Activated naive CD8-positive, alpha-beta T cell treated with anti-CD3 and anti-CD28 coated beads, Interleukin-2, amount 50 U/mL, for 24 hours (primary cell): ENCODE results near the gene TMEM139.
"Not testable (repeated sequence)": the region's sequence is repeated elsewhere in the genome, so short reads cannot be mapped to it uniquely, and the experiment has no call there.

Experiments
- ATAC-seq: fragments of 150-1000 bp; cut with Tn5 transposase; one replicate; pipeline ENCODE4 v1.10.0; 2021
- DNase-seq: peaks from one replicate; pipeline ENCODE4 v3.0.0; 2021
- H3K27ac Mint-ChIP-seq: one replicate; pipeline ENCODE4 v1.8.0; 2021; ENCODE audit warnings: mild to moderate bottlenecking, mixed read lengths
- H3K27me3 Mint-ChIP-seq: one replicate; pipeline ENCODE4 v1.8.0; 2021; ENCODE audit warnings: mixed read lengths
- H3K36me3 Mint-ChIP-seq: one replicate; pipeline ENCODE4 v1.8.0; 2021; ENCODE audit warnings: low read depth, mixed read lengths
- H3K4me1 Mint-ChIP-seq: one replicate; pipeline ENCODE4 v1.8.0; 2021; ENCODE audit warnings: mixed read lengths
- H3K4me3 Mint-ChIP-seq: one replicate; pipeline ENCODE4 v1.8.0; 2021; ENCODE audit warnings: mild to moderate bottlenecking, moderate library complexity, mixed read lengths
- H3K9me3 Mint-ChIP-seq: one replicate; pipeline ENCODE4 v1.8.0; 2021; ENCODE audit warnings: mixed read lengths

TMEM139 gene

GRCh38 chr7:143289888-143290287 is 5.1 kb downstream of the TMEM139 start:
- Mint-ChIP-seq H3K4me1 (peaks cover 61% of the 10 kb centered on the region), H3K4me3 (peak overlapping the region; percentile 98), H3K36me3 (peaks cover 55% of the 10 kb centered on the region), H3K27ac (peak overlapping the region; percentile 96)
- ATAC-seq, H3K9me3 Mint-ChIP-seq, DNase-seq, H3K27me3 Mint-ChIP-seq: not testable (repeated sequence)

GRCh38 chr7:143290293-143290692 is 5.5 kb downstream of the TMEM139 start:
- Mint-ChIP-seq H3K36me3 (peaks cover 59% of the 10 kb centered on the region), H3K27ac (no peak overlapping the region), H3K4me3 (peak overlapping the region; percentile 98), H3K4me1 (peaks cover 65% of the 10 kb centered on the region), H3K27me3 (no peaks in the 10 kb centered on the region), H3K9me3 (peaks cover 5% of the 10 kb centered on the region)
- DNase-seq = no peak
- no peak for ATAC-seq

- H3K9me3 Mint-ChIP-seq = peaks cover 2% of the 10 kb centered on the region
- peaks cover 77% of the 10 kb centered on the region for H3K36me3 Mint-ChIP-seq
- no peak overlapping the region for H3K27ac Mint-ChIP-seq
- DNase-seq (no peak), ATAC-seq (no peak)
- H3K27me3 Mint-ChIP-seq = no peaks in the 10 kb centered on the region
- no peak overlapping the region for H3K4me3 Mint-ChIP-seq
- peaks cover 68% of the 10 kb centered on the region for H3K4me1 Mint-ChIP-seq
Observed at GRCh38 chr7:143292876-143293275, 8.1 kb downstream of the TMEM139 start.

- Mint-ChIP-seq H3K27ac (peak overlapping the region; percentile 11), H3K9me3 (no peaks in the 10 kb centered on the region), H3K27me3 (no peaks in the 10 kb centered on the region), H3K4me3 (no peak overlapping the region), H3K36me3 (peaks cover 80% of the 10 kb centered on the region), H3K4me1 (peaks cover 48% of the 10 kb centered on the region)
- DNase-seq = no peak
- ATAC-seq = no peak
Observed at GRCh38 chr7:143295870-143296269, 11.1 kb downstream of the TMEM139 start.

- H3K27ac Mint-ChIP-seq = peak overlapping the region; percentile 11
- no peak overlapping the region for H3K4me3 Mint-ChIP-seq
- H3K36me3 Mint-ChIP-seq = peaks cover 80% of the 10 kb centered on the region
- DNase-seq (no peak), ATAC-seq (no peak)
- no peaks in the 10 kb centered on the region for H3K9me3 Mint-ChIP-seq
- H3K4me1 Mint-ChIP-seq = peaks cover 41% of the 10 kb centered on the region
- H3K27me3 Mint-ChIP-seq = no peaks in the 10 kb centered on the region
Observed at GRCh38 chr7:143296686-143297085, 11.9 kb downstream of the TMEM139 start.

GRCh38 chr7:143299346-143299745 is 14.6 kb downstream of the TMEM139 start:
- Mint-ChIP-seq H3K9me3 (no peaks in the 10 kb centered on the region), H3K4me3 (no peak overlapping the region), H3K27ac (no peak overlapping the region), H3K27me3 (no peaks in the 10 kb centered on the region), H3K36me3 (peaks cover 79% of the 10 kb centered on the region), H3K4me1 (peaks cover 23% of the 10 kb centered on the region)
- ATAC-seq (no peak), DNase-seq (no peak)

GRCh38 chr7:143299840-143300239 is 15.1 kb downstream of the TMEM139 start:
- DNase-seq (peak; percentile 58), ATAC-seq (peak; percentile 79)
- Mint-ChIP-seq H3K27ac (no peak overlapping the region), H3K36me3 (peaks cover 79% of the 10 kb centered on the region), H3K9me3 (no peaks in the 10 kb centered on the region), H3K4me1 (peaks cover 21% of the 10 kb centered on the region), H3K4me3 (no peak overlapping the region), H3K27me3 (no peaks in the 10 kb centered on the region)

- Mint-ChIP-seq H3K9me3 (no peaks in the 10 kb centered on the region), H3K27me3 (no peaks in the 10 kb centered on the region), H3K4me1 (peaks cover 18% of the 10 kb centered on the region), H3K27ac (peak overlapping the region; percentile 12), H3K4me3 (no peak overlapping the region), H3K36me3 (peaks cover 78% of the 10 kb centered on the region)
- ATAC-seq = no peak
- DNase-seq = no peak
Observed at GRCh38 chr7:143300959-143301935, 16.5 kb downstream of the TMEM139 start.

- Mint-ChIP-seq H3K4me3 (no peak overlapping the region), H3K4me1 (peaks cover 20% of the 10 kb centered on the region), H3K36me3 (peaks cover 78% of the 10 kb centered on the region), H3K27ac (no peak overlapping the region), H3K27me3 (no peaks in the 10 kb centered on the region), H3K9me3 (no peaks in the 10 kb centered on the region)
- DNase-seq = no peak
- no peak for ATAC-seq
Observed at GRCh38 chr7:143303733-143304132, 19.0 kb downstream of the TMEM139 start.

- no peak overlapping the region for H3K4me3 Mint-ChIP-seq
- H3K27ac Mint-ChIP-seq = no peak overlapping the region
- peaks cover 85% of the 10 kb centered on the region for H3K36me3 Mint-ChIP-seq
- H3K4me1 Mint-ChIP-seq = peaks cover 23% of the 10 kb centered on the region
- DNase-seq (no peak), ATAC-seq (no peak)
- no peaks in the 10 kb centered on the region for H3K27me3 Mint-ChIP-seq
- no peaks in the 10 kb centered on the region for H3K9me3 Mint-ChIP-seq
Observed at GRCh38 chr7:143304938-143305337, 20.2 kb downstream of the TMEM139 start.

- Mint-ChIP-seq H3K27me3 (no peaks in the 10 kb centered on the region), H3K4me3 (no peak overlapping the region), H3K27ac (peak overlapping the region; percentile 15), H3K9me3 (no peaks in the 10 kb centered on the region), H3K36me3 (peaks cover 80% of the 10 kb centered on the region), H3K4me1 (peaks cover 29% of the 10 kb centered on the region)
- DNase-seq (peak; percentile 77), ATAC-seq (peak; percentile 51)
Observed at GRCh38 chr7:143305423-143306070, 20.8 kb downstream of the TMEM139 start.

GRCh38 chr7:143308632-143309031 is 23.9 kb downstream of the TMEM139 start:
- Mint-ChIP-seq H3K27me3 (no peaks in the 10 kb centered on the region), H3K4me3 (peak overlapping the region; percentile 9), H3K27ac (peak overlapping the region; percentile 10), H3K9me3 (no peaks in the 10 kb centered on the region), H3K36me3 (peaks cover 56% of the 10 kb centered on the region), H3K4me1 (peaks cover 38% of the 10 kb centered on the region)
- no peak for ATAC-seq
- no peak for DNase-seq

GRCh38 chr7:143314127-143314526 is 29.4 kb downstream of the TMEM139 start:
- DNase-seq (no peak), ATAC-seq (no peak)
- no peak overlapping the region for H3K27ac Mint-ChIP-seq
- H3K27me3 Mint-ChIP-seq = no peaks in the 10 kb centered on the region
- peaks cover 9% of the 10 kb centered on the region for H3K36me3 Mint-ChIP-seq
- no peaks in the 10 kb centered on the region for H3K9me3 Mint-ChIP-seq
- H3K4me3 Mint-ChIP-seq = no peak overlapping the region
- H3K4me1 Mint-ChIP-seq = peaks cover 18% of the 10 kb centered on the region

GRCh38 chr7:143315776-143316175 is 31.0 kb downstream of the TMEM139 start, which contains the start of gene CLCN1:
TSS of gene CLCN1 (plus strand) at chr7:143316111. CDS start at chr7:143316213, 102 bp downstream.
- no peak within 1 kb of the TSS for H3K27ac Mint-ChIP-seq
- peaks cover 6% of the 10 kb centered on the region for H3K4me1 Mint-ChIP-seq
- H3K9me3 Mint-ChIP-seq = no peaks in the 10 kb centered on the region
- no peak for ATAC-seq
- DNase-seq = no peak
- H3K27me3 Mint-ChIP-seq = no peaks in the 10 kb centered on the region
- no peak within 1 kb of the TSS for H3K4me3 Mint-ChIP-seq
- H3K36me3 Mint-ChIP-seq = no peaks in the 10 kb centered on the region

- H3K36me3 Mint-ChIP-seq = no peaks in the 10 kb centered on the region
- H3K9me3 Mint-ChIP-seq = no peaks in the 10 kb centered on the region
- no peak overlapping the region for H3K4me3 Mint-ChIP-seq
- DNase-seq = no peak
- no peaks in the 10 kb centered on the region for H3K27me3 Mint-ChIP-seq
- H3K27ac Mint-ChIP-seq = no peak overlapping the region
- H3K4me1 Mint-ChIP-seq = peaks cover 2% of the 10 kb centered on the region
- ATAC-seq = no peak
Observed at GRCh38 chr7:143316492-143316891, 31.7 kb downstream of the TMEM139 start.
